WTC11 (cell line): ENCODE results near the gene SEMA7A. TPM values are rescaled to one million over a fixed set of nuclear protein-coding genes. Genes with fewer than 3 reads are reported as not detected.

Experiments
- ATAC-seq: fragments of 200-7000 bp; cut with Tn5 transposase; 2 replicates; pipeline ENCODE4 v1.10.0; 2021; ENCODE audit warnings: mild to moderate bottlenecking, moderate library complexity
- CTCF ChIA-PET: fragments of 300-600 bp; sonication (Branson Sonifier 250); formaldehyde crosslinking; loops from one replicate; lab custom pipeline; 2021; ENCODE audit warnings: antibody characterized with exemption; lab: Charles Lee
- POLR2A ChIA-PET: fragments of 350-600 bp; sonication (Branson Sonifier 250); formaldehyde crosslinking; loops from one replicate; lab custom pipeline; 2021; ENCODE audit warnings: antibody characterized with exemption; lab: Charles Lee
- DNase-seq: peaks from one replicate; pipeline ENCODE4 v3.0.0; 2021; ENCODE audit warnings: low spot score
- H3K27ac Mint-ChIP-seq: 2 replicates; pipeline ENCODE4 v1.8.0; 2021; ENCODE audit warnings: mixed read lengths
- H3K27me3 Mint-ChIP-seq: 2 replicates; pipeline ENCODE4 v1.8.0; 2021; ENCODE audit warnings: low read depth, mild to moderate bottlenecking, moderate library complexity, mixed read lengths
- H3K36me3 Mint-ChIP-seq: 2 replicates; pipeline ENCODE4 v1.8.0; 2021; ENCODE audit warnings: mixed read lengths
- H3K4me1 Mint-ChIP-seq: 2 replicates; pipeline ENCODE4 v1.8.0; 2022; ENCODE audit warnings: mixed read lengths
- H3K4me3 Mint-ChIP-seq: 2 replicates; pipeline ENCODE4 v1.8.0; 2021; ENCODE audit warnings: mild to moderate bottlenecking, moderate library complexity, mixed read lengths
- H3K9me3 Mint-ChIP-seq: 2 replicates; pipeline ENCODE4 v1.8.0; 2021; ENCODE audit warnings: mixed read lengths
- ATF2 ChIP-seq: sonication (generic); formaldehyde crosslinking; IDR thresholded peaks from 2 replicates; pipeline ENCODE4 v1.8.1; 2022; ENCODE audit warnings: low read depth, missing genetic modification reagents, borderline replicate concordance
- CBFB ChIP-seq: sonication (generic); formaldehyde crosslinking; IDR thresholded peaks from 2 replicates; pipeline ENCODE4 v1.8.1; 2022; ENCODE audit warnings: mild to moderate bottlenecking, low read depth, missing genetic modification reagents
- EMX1 ChIP-seq: fragments of 250-450 bp; sonication (Bioruptor Pico); IDR thresholded peaks from 2 replicates; pipeline ENCODE4 v1.8.0; 2021; ENCODE audit warnings: mild to moderate bottlenecking
- FOXJ3 ChIP-seq: sonication (generic); formaldehyde crosslinking; IDR thresholded peaks from 2 replicates; pipeline ENCODE4 v1.9.0; 2021; ENCODE audit warnings: missing genetic modification reagents, mild to moderate bottlenecking, borderline replicate concordance
- FOXK1 ChIP-seq: sonication (generic); formaldehyde crosslinking; IDR thresholded peaks from 2 replicates; pipeline ENCODE4 v1.8.0; 2022; ENCODE audit warnings: mild to moderate bottlenecking, moderate library complexity, missing genetic modification reagents
- JAZF1 ChIP-seq: fragments of 250-450 bp; sonication (Bioruptor Pico); IDR thresholded peaks from 2 replicates; pipeline ENCODE4 v1.9.0; 2021; ENCODE audit warnings: moderate library complexity, mild to moderate bottlenecking, inconsistent platforms
- NR1H2 ChIP-seq: sonication (generic); formaldehyde crosslinking; IDR thresholded peaks from 2 replicates; pipeline ENCODE4 v1.9.0; 2021; ENCODE audit warnings: mild to moderate bottlenecking, moderate library complexity, missing genetic modification reagents
- NR2C2 ChIP-seq: sonication (generic); formaldehyde crosslinking; IDR thresholded peaks from 2 replicates; pipeline ENCODE4 v1.8.0; 2022; ENCODE audit warnings: mild to moderate bottlenecking, missing genetic modification reagents
- OVOL2 ChIP-seq: fragments of 250-450 bp; sonication (Bioruptor Pico); IDR thresholded peaks from 2 replicates; pipeline ENCODE4 v1.9.0; 2021; ENCODE audit warnings: mild to moderate bottlenecking, borderline replicate concordance
- RORB ChIP-seq: fragments of 250-450 bp; sonication (Bioruptor Pico); IDR thresholded peaks from 2 replicates; pipeline ENCODE4 v1.9.0; 2021; ENCODE audit warnings: mild to moderate bottlenecking
- SOX15 ChIP-seq: fragments of 250-450 bp; sonication (Bioruptor Pico); IDR thresholded peaks from 2 replicates; pipeline ENCODE4 v1.9.0; 2021; ENCODE audit warnings: mild to moderate bottlenecking
- SP1 ChIP-seq: sonication (generic); formaldehyde crosslinking; conservative IDR thresholded peaks from 2 replicates; pipeline ENCODE4 v1.8.1; 2022; ENCODE audit warnings: missing genetic modification reagents
- TP53 ChIP-seq: sonication (generic); formaldehyde crosslinking; IDR thresholded peaks from 2 replicates; pipeline ENCODE4 v1.8.1; 2023; ENCODE audit warnings: mild to moderate bottlenecking, missing genetic modification reagents
- USF2 ChIP-seq: sonication (generic); formaldehyde crosslinking; IDR thresholded peaks from 2 replicates; pipeline ENCODE4 v1.8.1; 2023; ENCODE audit warnings: mild to moderate bottlenecking, missing genetic modification reagents, moderate library complexity
- ZBTB21 ChIP-seq: sonication (generic); formaldehyde crosslinking; IDR thresholded peaks from 2 replicates; pipeline ENCODE4 v1.8.1; 2023; ENCODE audit warnings: mild to moderate bottlenecking, missing genetic modification reagents, borderline replicate concordance
- ZBTB43 ChIP-seq: sonication (generic); formaldehyde crosslinking; IDR thresholded peaks from 2 replicates; pipeline ENCODE4 v1.8.1; 2023; ENCODE audit warnings: mild to moderate bottlenecking, missing genetic modification reagents
- ZNF281 ChIP-seq: sonication (generic); formaldehyde crosslinking; IDR thresholded peaks from 2 replicates; pipeline ENCODE4 v1.8.0; 2023; ENCODE audit warnings: mild to moderate bottlenecking, missing genetic modification reagents
- ZNF396 ChIP-seq: fragments of 250-450 bp; sonication (Bioruptor Pico); IDR thresholded peaks from 2 replicates; pipeline ENCODE4 v1.8.0; 2021; ENCODE audit warnings: mild to moderate bottlenecking, moderate library complexity, borderline replicate concordance
- ZNF512 ChIP-seq: sonication (generic); formaldehyde crosslinking; IDR thresholded peaks from 2 replicates; pipeline ENCODE4 v1.8.1; 2022; ENCODE audit warnings: missing genetic modification reagents, borderline replicate concordance
- ZNF671 ChIP-seq: fragments of 250-450 bp; sonication (Bioruptor Pico); IDR thresholded peaks from 2 replicates; pipeline ENCODE4 v1.8.0; 2021; ENCODE audit warnings: mild to moderate bottlenecking
- ZSCAN18 ChIP-seq: fragments of 250-450 bp; sonication (Bioruptor Pico); IDR thresholded peaks from 2 replicates; pipeline ENCODE4 v2.1.2; 2022; ENCODE audit warnings: mild to moderate bottlenecking, moderate library complexity
- total RNA-seq: library from RNA; stranded (reverse); gene quantifications from 3 replicates; pipeline ENCODE4 v1.2.3, GENCODE V29; 2021

The SEMA7A gene
- total RNA-seq, 1 experiment from 2014 or later: 17.9 TPM

GRCh38 chr15:74453925-74454763 is 20.4 kb upstream of the SEMA7A start:
- Mint-ChIP-seq H3K4me1 (peaks cover 19% of the 10 kb centered on the region), H3K4me3 (no peak overlapping the region), H3K27ac (peak overlapping the region; percentile 58)
- ATAC-seq: 0 out of 2 replicates have a peak, but pooled peaks have one; percentile 24
- TF ChIP-seq ZNF512 (CRISPR knock-in tag) (no peak), CBFB (no peak), TP53 (CRISPR knock-in tag) (no peak), ZBTB21 (no peak), OVOL2 (no peak), NR1H2 (CRISPR knock-in tag) (no peak), ZNF671 (CRISPR knock-in tag) (no peak), SOX15 (CRISPR knock-in tag) (no peak), NR2C2 (CRISPR knock-in tag) (no peak), ZNF396 (CRISPR knock-in tag) (no peak)
- TF ChIP-seq, all 79 proteins: peak for 0
- ChIA-PET CTCF (interaction anchor here (0.5 to 3.0 kb wide), 6 partner anchors 13 to 79 kb away, joined by 3 to 9 read pairs (median 4); no protein-coding TSS in a partner anchor), POLR2A (no interaction called here)
- Mint-ChIP-seq H3K9me3 (no peaks in the 10 kb centered on the region), H3K36me3 (peaks cover 45% of the 10 kb centered on the region), H3K27me3 (no peaks in the 10 kb centered on the region)
- DNase-seq: no peak

- ChIA-PET POLR2A (interaction anchor here (0.5 to 1.1 kb wide), 2 partner anchors 9 to 178 kb away, joined by 3 to 5 read pairs; partner anchors contain the start of gene UBL7), CTCF (interaction anchor here (1.0 to 3.0 kb wide), 3 partner anchors 14 to 70 kb away, joined by 3 to 9 read pairs (median 4); no protein-coding TSS in a partner anchor)
- Mint-ChIP-seq H3K27ac (no peak overlapping the region), H3K4me3 (no peak overlapping the region), H3K36me3 (peaks cover 44% of the 10 kb centered on the region), H3K9me3 (no peaks in the 10 kb centered on the region), H3K4me1 (peaks cover 19% of the 10 kb centered on the region), H3K27me3 (no peaks in the 10 kb centered on the region)
- no peak for ATAC-seq
- DNase-seq: no peak
- no peak for TF ChIP-seq RORB
- TF ChIP-seq USF2 (CRISPR knock-in tag): no peak
- TF ChIP-seq FOXJ3 (CRISPR knock-in tag): no peak
- TF ChIP-seq ZBTB43 (CRISPR knock-in tag): no peak
- no peak for TF ChIP-seq ATF2 (CRISPR knock-in tag)
- no peak for TF ChIP-seq SP1
- no peak for TF ChIP-seq EMX1 (CRISPR knock-in tag)
- TF ChIP-seq JAZF1 (CRISPR knock-in tag): no peak
- TF ChIP-seq ZSCAN18: no peak
- no peak for TF ChIP-seq ZNF281
- no peak for TF ChIP-seq FOXK1 (CRISPR knock-in tag)
Observed at GRCh38 chr15:74451861-74452835, 18.4 kb upstream of the SEMA7A start.
